ENCODE measurements around the gene CDH9.

- no peak for TF ChIP-seq RAD21 (IDR thresholded peaks at IDR 0.05; ENCODE audit: low read depth)
- TF ChIP-seq TAF1 (IDR thresholded peaks at IDR 0.05; ENCODE audit: low read depth): no peak
- TF ChIP-seq TEAD4 (IDR thresholded peaks at IDR 0.05): no peak
- no peak for TF ChIP-seq REST (IDR thresholded peaks at IDR 0.05; ENCODE audit: low read depth)
- TF ChIP-seq USF1 (IDR thresholded peaks at IDR 0.05): no peak
- no peak for TF ChIP-seq YY1 (IDR thresholded peaks at IDR 0.05; ENCODE audit: low read depth)
Measured at GRCh38 chr5:26986985-26987384, 51.4 kb downstream of the CDH9 start.
